Measurements from ENCODE around the gene CCDC106.

DNA sequence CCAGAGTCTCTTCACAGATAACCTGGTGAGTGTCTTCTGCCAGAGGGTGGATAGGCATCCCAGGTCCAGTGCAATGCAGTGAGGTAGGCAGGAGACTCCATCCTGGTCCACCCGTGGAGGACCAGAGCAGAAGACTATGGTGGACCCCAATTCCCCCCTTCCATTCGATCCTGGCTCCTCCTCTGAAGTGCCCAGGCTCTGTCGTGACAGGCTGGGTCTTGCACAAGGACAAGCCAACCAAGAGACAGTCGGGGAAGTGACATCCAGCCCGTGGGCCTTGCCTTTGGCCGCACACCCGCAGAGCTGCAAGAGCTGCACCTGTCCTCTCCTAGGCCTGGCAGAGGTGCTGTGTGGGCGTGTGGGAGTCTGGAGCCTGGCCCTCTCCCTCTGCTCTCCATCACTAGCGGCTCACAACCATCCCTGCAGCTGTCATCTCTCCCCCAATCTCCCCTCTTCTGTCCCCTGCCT, 26.8 kb upstream of the CCDC106 start:
- no peak for TF ChIP-seq EZH2 (IDR thresholded peaks at IDR 0.05; ENCODE audit: low read length, unreplicated experiment)
- no peak for TF ChIP-seq CTCF (conservative IDR thresholded peaks at IDR 0.05; ENCODE audit: low read depth, low read length)
- TF ChIP-seq EZH2phosphoT487 (IDR thresholded peaks at IDR 0.05; ENCODE audit: borderline replicate concordance, low read length): no peak
